H9 (cell line): Measurements from ENCODE around the gene VPS33A. TPM values are rescaled to one million over a fixed set of nuclear protein-coding genes. Genes with fewer than 3 reads are reported as not detected.

Source experiments
- DNase-seq: peaks from one replicate; pipeline ENCODE4 v3.0.0-alpha.2; 2017
- H2AFZ ChIP-seq: one replicate; pipeline ENCODE4 v1.6.1; 2013; ENCODE audit warnings: mild to moderate bottlenecking, low read length, control low read depth, moderate library complexity
- H2AK5ac ChIP-seq: 2 replicates; pipeline ENCODE4 v1.6.1; 2013; ENCODE audit warnings: low read length, control low read depth, mixed read lengths; ENCODE audit not compliant: insufficient read length
- H2BK120ac ChIP-seq: one replicate; pipeline ENCODE4 v1.6.1; 2013; ENCODE audit warnings: low read depth, mild to moderate bottlenecking, low read length, control low read depth, inconsistent platforms; ENCODE audit not compliant: poor library complexity, severe bottlenecking
- H2BK12ac ChIP-seq: 2 replicates; pipeline ENCODE4 v1.6.1; 2013; ENCODE audit warnings: low read length, control low read depth, mixed read lengths, low read depth; ENCODE audit not compliant: insufficient read length
- H2BK15ac ChIP-seq: 2 replicates; pipeline ENCODE4 v1.6.1; 2013; ENCODE audit warnings: low read depth, low read length, control low read depth
- H2BK20ac ChIP-seq: one replicate; pipeline ENCODE4 v1.6.1; 2013; ENCODE audit warnings: low read depth, mild to moderate bottlenecking, low read length, control low read depth, inconsistent platforms; ENCODE audit not compliant: poor library complexity, severe bottlenecking
- H2BK5ac ChIP-seq: 2 replicates; pipeline ENCODE4 v1.6.1; 2013; ENCODE audit warnings: low read length, control low read depth, mixed read lengths; ENCODE audit not compliant: insufficient read length
- H3K14ac ChIP-seq: 2 replicates; pipeline ENCODE4 v1.6.1; 2013; ENCODE audit warnings: low read length, control low read depth; ENCODE audit not compliant: insufficient read depth
- H3K18ac ChIP-seq: 2 replicates; pipeline ENCODE4 v1.6.1; 2013; ENCODE audit warnings: low read depth, mild to moderate bottlenecking, mixed read lengths, low read length, control low read depth; ENCODE audit not compliant: insufficient read length
- H3K23ac ChIP-seq: 2 replicates; pipeline ENCODE4 v1.6.1; 2013; ENCODE audit warnings: low read length, control low read depth, mixed read lengths, low read depth; ENCODE audit not compliant: insufficient read length
- H3K23me2 ChIP-seq: 2 replicates; pipeline ENCODE4 v1.6.1; 2013; ENCODE audit warnings: low read depth, mild to moderate bottlenecking, mixed read lengths, low read length, control low read depth; ENCODE audit not compliant: insufficient read length, poor library complexity, severe bottlenecking
- H3K27ac ChIP-seq: 2 replicates; pipeline ENCODE4 v1.5.1; 2013; ENCODE audit warnings: low read length, control low read depth, mixed read lengths, low read depth; ENCODE audit not compliant: insufficient read length
- H3K27me3 ChIP-seq: 2 replicates; pipeline ENCODE4 v1.6.1; 2013; ENCODE audit warnings: low read length, control low read depth, inconsistent platforms; ENCODE audit not compliant: insufficient read depth
- H3K4ac ChIP-seq: 2 replicates; pipeline ENCODE4 v1.6.1; 2013; ENCODE audit warnings: low read depth, mild to moderate bottlenecking, control low read depth, inconsistent platforms, low read length, moderate library complexity
- H3K4me1 ChIP-seq: 2 replicates; pipeline ENCODE4 v1.6.1; 2013; ENCODE audit warnings: low read length, control low read depth, inconsistent platforms; ENCODE audit not compliant: insufficient read depth
- H3K4me2 ChIP-seq: 2 replicates; pipeline ENCODE4 v1.6.1; 2013; ENCODE audit warnings: low read length, control low read depth, mixed read lengths; ENCODE audit not compliant: insufficient read length, insufficient read depth
- H3K56ac ChIP-seq: 2 replicates; pipeline ENCODE4 v1.6.1; 2013; ENCODE audit warnings: low read depth, mild to moderate bottlenecking, mixed read lengths, low read length, control low read depth; ENCODE audit not compliant: insufficient read length
- H3K79me1 ChIP-seq: 2 replicates; pipeline ENCODE4 v1.6.1; 2013; ENCODE audit warnings: low read depth, mild to moderate bottlenecking, moderate library complexity, low read length, control low read depth, inconsistent platforms; ENCODE audit not compliant: insufficient read depth, poor library complexity, severe bottlenecking
- H3K79me2 ChIP-seq: 2 replicates; pipeline ENCODE4 v1.6.1; 2013; ENCODE audit warnings: low read length, control low read depth, inconsistent platforms; ENCODE audit not compliant: insufficient read depth
- H3K9ac ChIP-seq: 2 replicates; pipeline ENCODE4 v1.6.1; 2013; ENCODE audit warnings: low read length, control low read depth, mixed read lengths; ENCODE audit not compliant: insufficient read length; ENCODE audit errors: extremely low read depth
- H3K9me3 ChIP-seq: one replicate; pipeline ENCODE4 v1.6.1; 2013; ENCODE audit warnings: low read depth, low read length, inconsistent platforms; ENCODE audit not compliant: control insufficient read depth
- H3T11ph ChIP-seq: one replicate; pipeline ENCODE4 v1.6.1; 2013; ENCODE audit warnings: mild to moderate bottlenecking, low read length, control low read depth, inconsistent platforms
- H4K20me1 ChIP-seq: one replicate; pipeline ENCODE4 v1.6.1; 2013; ENCODE audit not compliant: control insufficient read depth, insufficient read length, insufficient read depth
- H4K5ac ChIP-seq: 2 replicates; pipeline ENCODE4 v1.6.1; 2013; ENCODE audit warnings: low read depth, mild to moderate bottlenecking, mixed read lengths, low read length, control low read depth; ENCODE audit not compliant: insufficient read length
- H4K8ac ChIP-seq: replicated peaks from 2 replicates; pipeline ENCODE4 v1.6.1; 2013; ENCODE audit warnings: low read length, control low read depth, mixed read lengths, low read depth; ENCODE audit not compliant: insufficient read length
- H4K91ac ChIP-seq: 2 replicates; pipeline ENCODE4 v1.6.1; 2013; ENCODE audit warnings: low read depth, mild to moderate bottlenecking, moderate library complexity, mixed read lengths, low read length, control low read depth; ENCODE audit not compliant: insufficient read length
- H3K27ac Mint-ChIP-seq, 3 experiments: 2 replicates in 2 of 3; 3 replicates in 1 of 3; pipeline ENCODE4 v1.8.0; 2020 to 2021; ENCODE audit warnings: mixed read lengths in 3 of 3, mild to moderate bottlenecking in 1 of 3, moderate library complexity in 1 of 3
- H3K27me3 Mint-ChIP-seq: 2 replicates; pipeline ENCODE4 v1.8.0; 2021; ENCODE audit warnings: low read depth, mild to moderate bottlenecking, moderate library complexity, mixed read lengths
- H3K36me3 Mint-ChIP-seq, 3 experiments: 2 replicates in 2 of 3; 3 replicates in 1 of 3; pipeline ENCODE4 v1.8.0; 2020 to 2021; ENCODE audit warnings: low read depth in 3 of 3, mixed read lengths in 3 of 3; ENCODE audit not compliant: insufficient read depth in 1 of 3
- H3K4me1 Mint-ChIP-seq, 2 experiments: 2 replicates each; pipeline ENCODE4 v1.8.0; 2020; ENCODE audit warnings: mixed read lengths in 2 of 2
- H3K4me3 Mint-ChIP-seq, 2 experiments: 2 replicates in 1 of 2; 3 replicates in 1 of 2; pipeline ENCODE4 v1.8.0; 2020 to 2021; ENCODE audit warnings: mild to moderate bottlenecking in 2 of 2, mixed read lengths in 2 of 2, moderate library complexity in 1 of 2
- H3K9me3 Mint-ChIP-seq, 2 experiments: 2 replicates in 1 of 2; 3 replicates in 1 of 2; pipeline ENCODE4 v1.8.0; 2020; ENCODE audit warnings: mild to moderate bottlenecking in 2 of 2, mixed read lengths in 2 of 2, moderate library complexity in 1 of 2
- WGBS: extraction: QIAGEN DNeasy Blood & Tissue Kit; methylation state at CpG from one replicate; pipeline ENCODE4 v1.1.7; 2013; ENCODE audit warnings: missing lambda C conversion rate, low lambda C conversion rate, mixed read lengths; ENCODE audit not compliant: insufficient read length; ENCODE audit errors: extremely low coverage; 5-methylcytosine and 5-hydroxymethylcytosine counted together
- total RNA-seq: library from RNA; stranded (reverse); gene quantifications from 2 replicates; pipeline ENCODE4 v1.2.1, GENCODE V29; 2021
- TF ChIP-seq, protein P1 (sequence below): fragments of 200-600 bp; sonication (generic); conservative IDR thresholded peaks from 3 replicates; pipeline ENCODE4 v1.8.0; 2021; ENCODE audit warnings: antibody characterized with exemption, mild to moderate bottlenecking

VPS33A gene
- total RNA-seq, 1 experiment from 2014 or later = 45.9 TPM

DNA sequence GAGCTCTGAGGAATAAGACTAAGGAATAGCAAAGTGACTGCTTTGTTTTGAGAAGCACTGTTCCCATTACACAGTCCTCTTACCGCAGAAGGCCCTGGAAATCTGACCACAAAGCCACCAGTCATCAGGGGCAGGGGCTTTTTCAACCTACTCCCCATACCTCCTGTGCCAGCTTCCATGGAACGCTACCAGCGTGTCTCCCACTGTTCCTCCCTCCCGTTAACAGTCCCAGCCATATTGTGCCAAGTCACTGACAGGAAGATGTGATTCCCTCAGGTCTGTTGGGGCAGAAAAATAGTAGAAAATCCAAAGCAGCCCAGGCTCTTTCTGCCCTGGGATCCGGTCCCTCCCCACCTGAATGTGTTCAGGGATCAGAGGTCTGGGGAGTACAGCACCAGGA is 46.6 kb upstream of the VPS33A start:
- Histone ChIP-seq H3K56ac (no peak overlapping the region), H4K91ac (no peak overlapping the region), H3T11ph (no peak overlapping the region), H2BK12ac (no peak overlapping the region), H3K18ac (no peak overlapping the region), H2BK20ac (no peak overlapping the region), H4K20me1 (no peaks in the 10 kb centered on the region), H3K27me3 (no peaks in the 10 kb centered on the region), H3K79me1 (no peaks in the 10 kb centered on the region), H3K23me2 (no peaks in the 10 kb centered on the region), H3K23ac (no peak overlapping the region), H3K14ac (no peak overlapping the region), H2AFZ (no peak overlapping the region), H2BK15ac (no peak overlapping the region), H3K9me3 (no peaks in the 10 kb centered on the region), H2BK5ac (no peak overlapping the region), H4K8ac (no peak overlapping the region), H3K4me2 (no peak overlapping the region), H3K27ac (no peak overlapping the region), H4K5ac (no peak overlapping the region), H2BK120ac (no peak overlapping the region), H3K9ac (no peak overlapping the region), H3K4me1 (no peaks in the 10 kb centered on the region), H3K4ac (no peak overlapping the region), H3K79me2 (no peaks in the 10 kb centered on the region), H2AK5ac (no peak overlapping the region)
- Mint-ChIP-seq H3K9me3 (no peaks in the 10 kb centered on the region), H3K36me3 (peaks cover 0 to 11% (median 7%) of the 10 kb centered on the region in 3 experiments; a peak in 3 of 7 replicates), H3K4me3 (no peak overlapping the region), H3K4me1 (no peaks in the 10 kb centered on the region), H3K27ac (peak overlapping the region; percentile 13 to 67 (median 22); a peak in 1 of 7 replicates), H3K27me3 (no peaks in the 10 kb centered on the region)
- DNase-seq = no peak
- WGBS = no CpG with 5 or more reads among the region's 5 CpGs
- TF ChIP-seq, protein P1, sequence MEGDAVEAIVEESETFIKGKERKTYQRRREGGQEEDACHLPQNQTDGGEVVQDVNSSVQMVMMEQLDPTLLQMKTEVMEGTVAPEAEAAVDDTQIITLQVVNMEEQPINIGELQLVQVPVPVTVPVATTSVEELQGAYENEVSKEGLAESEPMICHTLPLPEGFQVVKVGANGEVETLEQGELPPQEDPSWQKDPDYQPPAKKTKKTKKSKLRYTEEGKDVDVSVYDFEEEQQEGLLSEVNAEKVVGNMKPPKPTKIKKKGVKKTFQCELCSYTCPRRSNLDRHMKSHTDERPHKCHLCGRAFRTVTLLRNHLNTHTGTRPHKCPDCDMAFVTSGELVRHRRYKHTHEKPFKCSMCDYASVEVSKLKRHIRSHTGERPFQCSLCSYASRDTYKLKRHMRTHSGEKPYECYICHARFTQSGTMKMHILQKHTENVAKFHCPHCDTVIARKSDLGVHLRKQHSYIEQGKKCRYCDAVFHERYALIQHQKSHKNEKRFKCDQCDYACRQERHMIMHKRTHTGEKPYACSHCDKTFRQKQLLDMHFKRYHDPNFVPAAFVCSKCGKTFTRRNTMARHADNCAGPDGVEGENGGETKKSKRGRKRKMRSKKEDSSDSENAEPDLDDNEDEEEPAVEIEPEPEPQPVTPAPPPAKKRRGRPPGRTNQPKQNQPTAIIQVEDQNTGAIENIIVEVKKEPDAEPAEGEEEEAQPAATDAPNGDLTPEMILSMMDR = no peak
